ENCODE results near the gene EFNB3. TPM values are rescaled to one million over a fixed set of nuclear protein-coding genes. Genes with fewer than 3 reads are reported as not detected.
A peak's percentile ranks its signal among the peaks of the same experiment; 100 is the strongest.

EFNB3 gene
- total and polyA plus RNA-seq, 2 of the 13 experiments (the other 11 are each of a cell fraction or from before 2014, with no cell fraction given), result 0.07 to 0.25 TPM

DNA sequence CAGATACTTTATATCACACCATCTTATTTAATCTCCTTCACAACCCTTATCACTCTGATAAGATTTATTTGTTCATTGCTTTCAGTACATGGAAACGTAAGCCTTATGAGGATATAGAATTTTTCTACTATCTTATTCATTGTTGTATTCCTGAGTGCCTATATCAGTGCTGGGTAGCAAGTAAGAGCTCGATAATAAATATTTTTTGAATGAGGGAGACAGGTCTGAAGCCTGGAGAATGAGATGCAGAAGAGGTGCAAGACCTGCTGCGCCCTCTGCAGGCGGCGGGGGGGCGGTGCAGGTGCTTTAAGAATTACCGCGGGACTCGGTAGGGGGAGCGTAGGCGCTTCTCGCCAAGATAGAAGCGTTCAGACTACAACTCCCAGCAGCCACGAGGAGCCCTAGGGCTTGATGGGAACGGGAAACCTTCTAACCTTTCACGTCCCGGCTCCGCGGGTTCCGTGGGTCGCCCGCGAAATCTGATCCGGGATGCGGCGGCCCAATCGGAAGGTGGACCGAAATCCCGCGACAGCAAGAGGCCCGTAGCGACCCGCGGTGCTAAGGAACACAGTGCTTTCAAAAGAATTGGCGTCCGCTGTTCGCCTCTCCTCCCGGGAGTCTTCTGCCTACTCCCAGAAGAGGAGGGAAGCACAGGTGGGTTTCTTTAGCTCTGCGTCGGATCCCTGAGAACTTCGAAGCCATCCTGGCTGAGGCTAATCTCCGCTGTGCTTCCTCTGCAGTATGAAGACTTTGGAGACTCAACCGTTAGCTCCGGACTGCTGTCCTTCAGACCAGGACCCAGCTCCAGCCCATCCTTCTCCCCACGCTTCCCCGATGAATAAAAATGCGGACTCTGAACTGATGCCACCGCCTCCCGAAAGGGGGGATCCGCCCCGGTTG lies 16.8 kb upstream of the EFNB3 start, which contains the start of gene WRAP53 (continued):
- TF ChIP-seq HOXA3 (CRISPR knock-in tag; IDR thresholded peaks at IDR 0.05), result peak; percentile 84
- TF ChIP-seq, protein P1, sequence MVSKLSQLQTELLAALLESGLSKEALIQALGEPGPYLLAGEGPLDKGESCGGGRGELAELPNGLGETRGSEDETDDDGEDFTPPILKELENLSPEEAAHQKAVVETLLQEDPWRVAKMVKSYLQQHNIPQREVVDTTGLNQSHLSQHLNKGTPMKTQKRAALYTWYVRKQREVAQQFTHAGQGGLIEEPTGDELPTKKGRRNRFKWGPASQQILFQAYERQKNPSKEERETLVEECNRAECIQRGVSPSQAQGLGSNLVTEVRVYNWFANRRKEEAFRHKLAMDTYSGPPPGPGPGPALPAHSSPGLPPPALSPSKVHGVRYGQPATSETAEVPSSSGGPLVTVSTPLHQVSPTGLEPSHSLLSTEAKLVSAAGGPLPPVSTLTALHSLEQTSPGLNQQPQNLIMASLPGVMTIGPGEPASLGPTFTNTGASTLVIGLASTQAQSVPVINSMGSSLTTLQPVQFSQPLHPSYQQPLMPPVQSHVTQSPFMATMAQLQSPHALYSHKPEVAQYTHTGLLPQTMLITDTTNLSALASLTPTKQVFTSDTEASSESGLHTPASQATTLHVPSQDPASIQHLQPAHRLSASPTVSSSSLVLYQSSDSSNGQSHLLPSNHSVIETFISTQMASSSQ (IDR thresholded peaks at IDR 0.05; ENCODE audit: low read depth), result 0 out of 2 replicates have a peak, but pooled peaks have one; percentile 12
- TF ChIP-seq, protein P1 (CRISPR knock-in tag; IDR thresholded peaks at IDR 0.05; ENCODE audit: borderline replicate concordance), result no peak
- peak in 1 of 2 experiments; percentile 58; a peak in 1 of 4 replicates for TF ChIP-seq KLF16 (CRISPR knock-in tag; IDR thresholded peaks at IDR 0.05)
- TF ChIP-seq, protein P2, sequence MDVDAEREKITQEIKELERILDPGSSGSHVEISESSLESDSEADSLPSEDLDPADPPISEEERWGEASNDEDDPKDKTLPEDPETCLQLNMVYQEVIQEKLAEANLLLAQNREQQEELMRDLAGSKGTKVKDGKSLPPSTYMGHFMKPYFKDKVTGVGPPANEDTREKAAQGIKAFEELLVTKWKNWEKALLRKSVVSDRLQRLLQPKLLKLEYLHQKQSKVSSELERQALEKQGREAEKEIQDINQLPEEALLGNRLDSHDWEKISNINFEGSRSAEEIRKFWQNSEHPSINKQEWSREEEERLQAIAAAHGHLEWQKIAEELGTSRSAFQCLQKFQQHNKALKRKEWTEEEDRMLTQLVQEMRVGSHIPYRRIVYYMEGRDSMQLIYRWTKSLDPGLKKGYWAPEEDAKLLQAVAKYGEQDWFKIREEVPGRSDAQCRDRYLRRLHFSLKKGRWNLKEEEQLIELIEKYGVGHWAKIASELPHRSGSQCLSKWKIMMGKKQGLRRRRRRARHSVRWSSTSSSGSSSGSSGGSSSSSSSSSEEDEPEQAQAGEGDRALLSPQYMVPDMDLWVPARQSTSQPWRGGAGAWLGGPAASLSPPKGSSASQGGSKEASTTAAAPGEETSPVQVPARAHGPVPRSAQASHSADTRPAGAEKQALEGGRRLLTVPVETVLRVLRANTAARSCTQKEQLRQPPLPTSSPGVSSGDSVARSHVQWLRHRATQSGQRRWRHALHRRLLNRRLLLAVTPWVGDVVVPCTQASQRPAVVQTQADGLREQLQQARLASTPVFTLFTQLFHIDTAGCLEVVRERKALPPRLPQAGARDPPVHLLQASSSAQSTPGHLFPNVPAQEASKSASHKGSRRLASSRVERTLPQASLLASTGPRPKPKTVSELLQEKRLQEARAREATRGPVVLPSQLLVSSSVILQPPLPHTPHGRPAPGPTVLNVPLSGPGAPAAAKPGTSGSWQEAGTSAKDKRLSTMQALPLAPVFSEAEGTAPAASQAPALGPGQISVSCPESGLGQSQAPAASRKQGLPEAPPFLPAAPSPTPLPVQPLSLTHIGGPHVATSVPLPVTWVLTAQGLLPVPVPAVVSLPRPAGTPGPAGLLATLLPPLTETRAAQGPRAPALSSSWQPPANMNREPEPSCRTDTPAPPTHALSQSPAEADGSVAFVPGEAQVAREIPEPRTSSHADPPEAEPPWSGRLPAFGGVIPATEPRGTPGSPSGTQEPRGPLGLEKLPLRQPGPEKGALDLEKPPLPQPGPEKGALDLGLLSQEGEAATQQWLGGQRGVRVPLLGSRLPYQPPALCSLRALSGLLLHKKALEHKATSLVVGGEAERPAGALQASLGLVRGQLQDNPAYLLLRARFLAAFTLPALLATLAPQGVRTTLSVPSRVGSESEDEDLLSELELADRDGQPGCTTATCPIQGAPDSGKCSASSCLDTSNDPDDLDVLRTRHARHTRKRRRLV (CRISPR knock-in tag; IDR thresholded peaks at IDR 0.05), result peak; percentile 52; the same call in 1 of the 2 replicates
- TF ChIP-seq CHD4 (IDR thresholded peaks at IDR 0.05; ENCODE audit: borderline replicate concordance, low read length), result peak; percentile 52; the same call in 1 of the 2 replicates
- TF ChIP-seq ZNF543 (CRISPR knock-in tag; IDR thresholded peaks at IDR 0.05), result no peak
- peak; percentile 46; the same call in 1 of the 2 replicates for TF ChIP-seq RBFOX2 (IDR thresholded peaks at IDR 0.05; ENCODE audit: low read depth, low read length)
- TF ChIP-seq, protein P3, sequence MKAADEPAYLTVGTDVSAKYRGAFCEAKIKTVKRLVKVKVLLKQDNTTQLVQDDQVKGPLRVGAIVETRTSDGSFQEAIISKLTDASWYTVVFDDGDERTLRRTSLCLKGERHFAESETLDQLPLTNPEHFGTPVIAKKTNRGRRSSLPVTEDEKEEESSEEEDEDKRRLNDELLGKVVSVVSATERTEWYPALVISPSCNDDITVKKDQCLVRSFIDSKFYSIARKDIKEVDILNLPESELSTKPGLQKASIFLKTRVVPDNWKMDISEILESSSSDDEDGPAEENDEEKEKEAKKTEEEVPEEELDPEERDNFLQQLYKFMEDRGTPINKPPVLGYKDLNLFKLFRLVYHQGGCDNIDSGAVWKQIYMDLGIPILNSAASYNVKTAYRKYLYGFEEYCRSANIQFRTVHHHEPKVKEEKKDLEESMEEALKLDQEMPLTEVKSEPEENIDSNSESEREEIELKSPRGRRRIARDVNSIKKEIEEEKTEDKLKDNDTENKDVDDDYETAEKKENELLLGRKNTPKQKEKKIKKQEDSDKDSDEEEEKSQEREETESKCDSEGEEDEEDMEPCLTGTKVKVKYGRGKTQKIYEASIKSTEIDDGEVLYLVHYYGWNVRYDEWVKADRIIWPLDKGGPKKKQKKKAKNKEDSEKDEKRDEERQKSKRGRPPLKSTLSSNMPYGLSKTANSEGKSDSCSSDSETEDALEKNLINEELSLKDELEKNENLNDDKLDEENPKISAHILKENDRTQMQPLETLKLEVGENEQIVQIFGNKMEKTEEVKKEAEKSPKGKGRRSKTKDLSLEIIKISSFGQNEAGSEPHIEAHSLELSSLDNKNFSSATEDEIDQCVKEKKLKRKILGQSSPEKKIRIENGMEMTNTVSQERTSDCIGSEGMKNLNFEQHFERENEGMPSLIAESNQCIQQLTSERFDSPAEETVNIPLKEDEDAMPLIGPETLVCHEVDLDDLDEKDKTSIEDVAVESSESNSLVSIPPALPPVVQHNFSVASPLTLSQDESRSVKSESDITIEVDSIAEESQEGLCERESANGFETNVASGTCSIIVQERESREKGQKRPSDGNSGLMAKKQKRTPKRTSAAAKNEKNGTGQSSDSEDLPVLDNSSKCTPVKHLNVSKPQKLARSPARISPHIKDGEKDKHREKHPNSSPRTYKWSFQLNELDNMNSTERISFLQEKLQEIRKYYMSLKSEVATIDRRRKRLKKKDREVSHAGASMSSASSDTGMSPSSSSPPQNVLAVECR (CRISPR knock-in tag; IDR thresholded peaks at IDR 0.05; ENCODE audit: borderline replicate concordance), result peak; percentile 84
- no peak for TF ChIP-seq JUN (CRISPR knock-in tag; IDR thresholded peaks at IDR 0.05)
- TF ChIP-seq, protein P4, sequence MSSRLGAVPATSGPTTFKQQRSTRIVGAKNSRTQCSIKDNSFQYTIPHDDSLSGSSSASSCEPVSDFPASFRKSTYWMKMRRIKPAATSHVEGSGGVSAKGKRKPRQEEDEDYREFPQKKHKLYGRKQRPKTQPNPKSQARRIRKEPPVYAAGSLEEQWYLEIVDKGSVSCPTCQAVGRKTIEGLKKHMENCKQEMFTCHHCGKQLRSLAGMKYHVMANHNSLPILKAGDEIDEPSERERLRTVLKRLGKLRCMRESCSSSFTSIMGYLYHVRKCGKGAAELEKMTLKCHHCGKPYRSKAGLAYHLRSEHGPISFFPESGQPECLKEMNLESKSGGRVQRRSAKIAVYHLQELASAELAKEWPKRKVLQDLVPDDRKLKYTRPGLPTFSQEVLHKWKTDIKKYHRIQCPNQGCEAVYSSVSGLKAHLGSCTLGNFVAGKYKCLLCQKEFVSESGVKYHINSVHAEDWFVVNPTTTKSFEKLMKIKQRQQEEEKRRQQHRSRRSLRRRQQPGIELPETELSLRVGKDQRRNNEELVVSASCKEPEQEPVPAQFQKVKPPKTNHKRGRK (CRISPR knock-in tag; IDR thresholded peaks at IDR 0.05), result no peak

Measured in HepG2 (cell line).